Gastroesophageal sphincter (tissue), 3 donors: ENCODE measurements around the gene SLC24A5.
A peak's percentile ranks its signal among the peaks of the same experiment; 100 is the strongest.

Source experiments
- POLR2A ChIP-seq, 2 donors: fragments of 450-650 bp; IDR thresholded peaks; one replicate each; pipeline ENCODE4 v1.6.1; 2017; ENCODE audit warnings: antibody characterized with exemption in 2 of 2, mild to moderate bottlenecking in 2 of 2, moderate library complexity in 1 of 2
- POLR2AphosphoS5 ChIP-seq: sonication (generic); formaldehyde crosslinking; IDR thresholded peaks from one replicate; pipeline ENCODE4 v1.6.1; 2017; ENCODE audit warnings: antibody characterized with exemption
- TF ChIP-seq, protein P1 (sequence below), 4 experiments: fragments of 200-600 bp in 2 of 4; fragments of 450-650 bp in 2 of 4; sonication (generic) in 1 of 4; IDR thresholded peaks; one replicate each; pipeline ENCODE4 v1.5.1; 2017 to 2019; ENCODE audit warnings: antibody characterized with exemption in 4 of 4, mild to moderate bottlenecking in 2 of 4, moderate library complexity in 2 of 4

DNA sequence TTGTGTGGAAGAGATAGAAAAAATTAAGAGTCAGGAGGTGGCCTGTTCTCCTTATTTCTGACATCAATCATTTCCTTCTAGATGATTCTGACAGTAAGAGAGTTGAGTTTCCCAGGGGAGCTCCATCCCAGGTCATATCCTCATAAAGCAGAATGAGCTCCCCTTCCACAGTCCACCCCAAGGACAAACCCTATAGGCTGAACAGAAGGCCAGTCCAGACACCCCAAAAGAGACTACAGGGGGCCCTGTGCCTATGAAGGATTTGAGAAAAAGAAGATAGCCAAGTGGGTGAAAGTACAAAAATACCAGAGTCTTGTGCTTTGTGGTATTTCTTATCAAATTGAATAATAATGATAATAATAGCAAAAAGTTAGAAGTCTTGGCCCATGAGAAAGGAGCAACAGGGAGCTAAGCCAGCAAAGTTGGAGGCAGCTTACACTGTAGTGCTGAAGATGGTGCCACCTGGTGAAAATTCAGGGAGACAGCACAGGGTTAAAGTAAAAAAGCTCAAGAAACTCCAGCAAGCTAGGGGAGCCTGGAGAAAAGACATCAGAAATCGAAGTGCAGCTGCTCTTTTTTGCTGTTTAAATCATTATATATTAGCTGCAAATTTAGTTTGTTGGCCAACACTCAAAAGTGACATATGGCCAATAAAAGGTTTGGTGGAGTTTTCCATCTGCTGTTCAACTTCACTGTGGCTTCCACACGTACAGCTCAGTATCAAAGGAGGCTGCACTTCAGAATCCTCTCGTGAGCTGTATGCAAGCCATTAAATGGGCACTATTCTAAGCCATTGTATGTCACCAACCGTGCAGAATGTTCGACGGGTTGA is 35.8 kb upstream of the SLC24A5 start:
- TF ChIP-seq, protein P1, sequence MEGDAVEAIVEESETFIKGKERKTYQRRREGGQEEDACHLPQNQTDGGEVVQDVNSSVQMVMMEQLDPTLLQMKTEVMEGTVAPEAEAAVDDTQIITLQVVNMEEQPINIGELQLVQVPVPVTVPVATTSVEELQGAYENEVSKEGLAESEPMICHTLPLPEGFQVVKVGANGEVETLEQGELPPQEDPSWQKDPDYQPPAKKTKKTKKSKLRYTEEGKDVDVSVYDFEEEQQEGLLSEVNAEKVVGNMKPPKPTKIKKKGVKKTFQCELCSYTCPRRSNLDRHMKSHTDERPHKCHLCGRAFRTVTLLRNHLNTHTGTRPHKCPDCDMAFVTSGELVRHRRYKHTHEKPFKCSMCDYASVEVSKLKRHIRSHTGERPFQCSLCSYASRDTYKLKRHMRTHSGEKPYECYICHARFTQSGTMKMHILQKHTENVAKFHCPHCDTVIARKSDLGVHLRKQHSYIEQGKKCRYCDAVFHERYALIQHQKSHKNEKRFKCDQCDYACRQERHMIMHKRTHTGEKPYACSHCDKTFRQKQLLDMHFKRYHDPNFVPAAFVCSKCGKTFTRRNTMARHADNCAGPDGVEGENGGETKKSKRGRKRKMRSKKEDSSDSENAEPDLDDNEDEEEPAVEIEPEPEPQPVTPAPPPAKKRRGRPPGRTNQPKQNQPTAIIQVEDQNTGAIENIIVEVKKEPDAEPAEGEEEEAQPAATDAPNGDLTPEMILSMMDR (IDR thresholded peaks at IDR 0.05): peak in 2 of 4 experiments; percentile 12 to 36
- TF ChIP-seq POLR2A (IDR thresholded peaks at IDR 0.05) (no peak), POLR2AphosphoS5 (no peak)
